K562 (cell line): ENCODE results near the gene MICU1. TPM values are rescaled to one million over a fixed set of nuclear protein-coding genes. Genes with fewer than 3 reads are reported as not detected.

ENCODE experiments used
- DACH1 ChIP-seq: fragments of 450-650 bp; IDR thresholded peaks from 2 replicates; pipeline ENCODE4 v1.6.1; 2018; ENCODE audit not compliant: partially characterized antibody
- ESRRB ChIP-seq: fragments of 250-450 bp; sonication (Bioruptor Pico); IDR thresholded peaks from 2 replicates; pipeline ENCODE4 v1.5.0; 2020; ENCODE audit warnings: mild to moderate bottlenecking, moderate library complexity, borderline replicate concordance
- FOXJ3 ChIP-seq: sonication (generic); formaldehyde crosslinking; IDR thresholded peaks from 2 replicates; pipeline ENCODE4 v1.4.0; 2020; ENCODE audit warnings: mild to moderate bottlenecking, missing genetic modification reagents
- HDAC2 ChIP-seq: fragments of 450-650 bp; IDR thresholded peaks from 2 replicates; pipeline ENCODE4 v1.6.1; 2016; ENCODE audit warnings: mild to moderate bottlenecking
- HEY1 ChIP-seq: fragments of 250-450 bp; sonication (Bioruptor Pico); IDR thresholded peaks from 2 replicates; pipeline ENCODE4 v1.5.0; 2020; ENCODE audit warnings: mild to moderate bottlenecking, moderate library complexity, borderline replicate concordance
- IRF2 ChIP-seq: sonication (generic); formaldehyde crosslinking; IDR thresholded peaks from 2 replicates; pipeline ENCODE4 v1.8.1; 2022; ENCODE audit warnings: mild to moderate bottlenecking, missing genetic modification reagents
- MYBL2 ChIP-seq, 2 experiments: fragments of 450-650 bp in 1 of 2; sonication (generic) in 1 of 2; formaldehyde crosslinking in 1 of 2; IDR thresholded peaks; 2 replicates each; pipeline versions ENCODE4 v1.6.1 to v1.8.1; 2017 to 2022; ENCODE audit warnings: borderline replicate concordance in 1 of 2, inconsistent platforms in 1 of 2, low read depth in 1 of 2, mild to moderate bottlenecking in 1 of 2, missing genetic modification reagents in 1 of 2, moderate library complexity in 1 of 2
- NFE2 ChIP-seq: IDR thresholded peaks from 2 replicates; pipeline ENCODE4 v1.6.1; 2014; ENCODE audit warnings: antibody characterized with exemption, low read depth
- PHTF2 ChIP-seq: fragments of 250-450 bp; sonication (Bioruptor Pico); IDR thresholded peaks from 2 replicates; pipeline ENCODE4 v1.5.0; 2021; ENCODE audit warnings: mild to moderate bottlenecking
- PYGO2 ChIP-seq: fragments of 450-650 bp; IDR thresholded peaks from 2 replicates; pipeline ENCODE4 v1.6.1; 2016; ENCODE audit warnings: mild to moderate bottlenecking, missing genetic modification characterization, moderate library complexity, missing compliant biosample characterization
- RNF2 ChIP-seq: sonication (generic); IDR thresholded peaks from 2 replicates; pipeline ENCODE4 v1.6.1; 2016
- SRSF1 ChIP-seq: fragments of 200-400 bp; formaldehyde crosslinking; IDR thresholded peaks from 2 replicates; pipeline ENCODE4 v1.6.1; 2017; ENCODE audit warnings: mild to moderate bottlenecking, low read depth, low read length, moderate library complexity
- TEAD2 ChIP-seq: fragments of 450-650 bp; IDR thresholded peaks from 2 replicates; pipeline ENCODE4 v1.6.1; 2016; ENCODE audit warnings: missing genetic modification characterization, control low read depth, missing compliant biosample characterization
- XRCC5 ChIP-seq: fragments of 200-400 bp; formaldehyde crosslinking; IDR thresholded peaks from 2 replicates; pipeline ENCODE4 v1.6.1; 2017; ENCODE audit warnings: low read depth, mild to moderate bottlenecking, low read length
- ZFP30 ChIP-seq: fragments of 250-450 bp; sonication (Bioruptor Pico); IDR thresholded peaks from 2 replicates; pipeline ENCODE4 v1.8.0; 2022; ENCODE audit warnings: moderate library complexity, mild to moderate bottlenecking, inconsistent platforms, borderline replicate concordance
- ZNF75A ChIP-seq: fragments of 450-650 bp; formaldehyde crosslinking; IDR thresholded peaks from 2 replicates; pipeline ENCODE4 v1.4.0; 2020; ENCODE audit warnings: mild to moderate bottlenecking
- ZNF76 ChIP-seq: fragments of 250-450 bp; sonication (Bioruptor Pico); IDR thresholded peaks from 2 replicates; pipeline ENCODE4 v1.4.0; 2020; ENCODE audit warnings: mild to moderate bottlenecking, moderate library complexity, borderline replicate concordance
- polyA plus RNA-seq, 8 experiments: library from polyadenylated mRNA; depleted of rRNA in 4 of 8; stranded (reverse) in 5 of 8; unstranded in 3 of 8; fragments of >200 nt; fragmentation: Nextera tagmentation in 2 of 8; fragmentation: Illumina TruSeq in 1 of 8; extraction: Ambion mirVana in 2 of 8; extraction: Trizol in 1 of 8; gene quantifications; 2 replicates each; pipeline versions ENCODE4 v1.2.1 to v1.2.3, GENCODE V29; 2011 to 2014; ENCODE audit warnings: inconsistent platforms in 1 of 8, missing spikeins in 1 of 8
- total RNA-seq, 7 experiments: library from RNA; depleted of rRNA in 6 of 7; stranded (reverse); fragments of >200 nt in 6 of 7; fragmentation: Illumina TruSeq in 2 of 7; extraction: Trizol in 2 of 7; gene quantifications; 2 replicates each; pipeline versions ENCODE4 v1.2.1 to v1.2.3, GENCODE V29; 2011 to 2021; ENCODE audit warnings: low replicate concordance in 1 of 7
- TF ChIP-seq, protein P1 (sequence below): sonication (generic); formaldehyde crosslinking; IDR thresholded peaks from 2 replicates; pipeline ENCODE4 v1.8.0; 2022; ENCODE audit warnings: mild to moderate bottlenecking, missing genetic modification reagents
- TF ChIP-seq, protein P2 (sequence below), 2 experiments: IDR thresholded peaks in 1 of 2; conservative IDR thresholded peaks in 1 of 2; 2 replicates each; pipeline ENCODE4 v1.6.1; 2016; ENCODE audit warnings: low read depth in 2 of 2, mild to moderate bottlenecking in 1 of 2, missing compliant biosample characterization in 1 of 2, missing genetic modification characterization in 1 of 2, moderate library complexity in 1 of 2
- TF ChIP-seq, protein P3 (sequence below): fragments of 450-650 bp; conservative IDR thresholded peaks from 2 replicates; pipeline ENCODE4 v1.6.1; 2016; ENCODE audit warnings: missing genetic modification characterization, low read depth, mild to moderate bottlenecking, control low read depth, missing compliant biosample characterization

Gene MICU1
- total and polyA plus RNA-seq, 9 of the 15 experiments (the other 6 are each of a cell fraction or from before 2014, with no cell fraction given), result 29.3 to 76.8 (median 48.4) TPM

DNA sequence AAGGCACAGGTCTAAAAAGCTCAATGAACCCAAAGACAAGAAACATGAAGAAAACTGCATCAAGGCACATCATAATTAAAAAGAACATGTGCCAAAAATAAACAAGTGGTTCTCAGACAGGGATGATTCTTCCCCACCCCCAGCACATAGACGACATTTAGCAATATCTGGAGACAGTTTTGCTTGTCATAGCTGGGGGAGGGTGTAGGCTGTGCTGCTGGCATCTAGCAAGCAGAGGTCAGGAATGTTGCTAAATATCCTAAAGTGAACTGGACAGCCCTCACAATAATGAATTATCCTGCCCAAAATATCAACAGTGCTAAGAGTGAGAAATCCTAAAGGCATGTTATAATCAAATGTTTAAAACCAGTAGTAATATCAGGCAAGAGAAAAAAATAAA, 122.6 kb downstream of the MICU1 start (continued):
- TF ChIP-seq ZFP30 (CRISPR knock-in tag) (no peak), PYGO2 (tag) (no peak), XRCC5 (no peak), ZNF76 (no peak), ZNF75A (CRISPR knock-in tag) (no peak), RNF2 (peak; percentile 36; the same call in 1 of the 2 replicates), HEY1 (CRISPR knock-in tag) (no peak), TEAD2 (tag) (0 out of 2 replicates have a peak, but pooled peaks have one; percentile 39), PHTF2 (no peak), ESRRB (no peak), DACH1 (peak; percentile 16), SRSF1 (no peak), MYBL2 (IDR thresholded peaks at IDR 0.05; ENCODE audit: low read depth) (no peak), MYBL2 (CRISPR knock-in tag; IDR thresholded peaks at IDR 0.05; ENCODE audit: borderline replicate concordance) (no peak), NFE2 (peak; percentile 83), FOXJ3 (CRISPR knock-in tag) (no peak), HDAC2 (no peak), IRF2 (CRISPR knock-in tag) (no peak)
- TF ChIP-seq, protein P1, sequence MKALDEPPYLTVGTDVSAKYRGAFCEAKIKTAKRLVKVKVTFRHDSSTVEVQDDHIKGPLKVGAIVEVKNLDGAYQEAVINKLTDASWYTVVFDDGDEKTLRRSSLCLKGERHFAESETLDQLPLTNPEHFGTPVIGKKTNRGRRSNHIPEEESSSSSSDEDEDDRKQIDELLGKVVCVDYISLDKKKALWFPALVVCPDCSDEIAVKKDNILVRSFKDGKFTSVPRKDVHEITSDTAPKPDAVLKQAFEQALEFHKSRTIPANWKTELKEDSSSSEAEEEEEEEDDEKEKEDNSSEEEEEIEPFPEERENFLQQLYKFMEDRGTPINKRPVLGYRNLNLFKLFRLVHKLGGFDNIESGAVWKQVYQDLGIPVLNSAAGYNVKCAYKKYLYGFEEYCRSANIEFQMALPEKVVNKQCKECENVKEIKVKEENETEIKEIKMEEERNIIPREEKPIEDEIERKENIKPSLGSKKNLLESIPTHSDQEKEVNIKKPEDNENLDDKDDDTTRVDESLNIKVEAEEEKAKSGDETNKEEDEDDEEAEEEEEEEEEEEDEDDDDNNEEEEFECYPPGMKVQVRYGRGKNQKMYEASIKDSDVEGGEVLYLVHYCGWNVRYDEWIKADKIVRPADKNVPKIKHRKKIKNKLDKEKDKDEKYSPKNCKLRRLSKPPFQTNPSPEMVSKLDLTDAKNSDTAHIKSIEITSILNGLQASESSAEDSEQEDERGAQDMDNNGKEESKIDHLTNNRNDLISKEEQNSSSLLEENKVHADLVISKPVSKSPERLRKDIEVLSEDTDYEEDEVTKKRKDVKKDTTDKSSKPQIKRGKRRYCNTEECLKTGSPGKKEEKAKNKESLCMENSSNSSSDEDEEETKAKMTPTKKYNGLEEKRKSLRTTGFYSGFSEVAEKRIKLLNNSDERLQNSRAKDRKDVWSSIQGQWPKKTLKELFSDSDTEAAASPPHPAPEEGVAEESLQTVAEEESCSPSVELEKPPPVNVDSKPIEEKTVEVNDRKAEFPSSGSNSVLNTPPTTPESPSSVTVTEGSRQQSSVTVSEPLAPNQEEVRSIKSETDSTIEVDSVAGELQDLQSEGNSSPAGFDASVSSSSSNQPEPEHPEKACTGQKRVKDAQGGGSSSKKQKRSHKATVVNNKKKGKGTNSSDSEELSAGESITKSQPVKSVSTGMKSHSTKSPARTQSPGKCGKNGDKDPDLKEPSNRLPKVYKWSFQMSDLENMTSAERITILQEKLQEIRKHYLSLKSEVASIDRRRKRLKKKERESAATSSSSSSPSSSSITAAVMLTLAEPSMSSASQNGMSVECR, result no peak
- TF ChIP-seq, protein P2, sequence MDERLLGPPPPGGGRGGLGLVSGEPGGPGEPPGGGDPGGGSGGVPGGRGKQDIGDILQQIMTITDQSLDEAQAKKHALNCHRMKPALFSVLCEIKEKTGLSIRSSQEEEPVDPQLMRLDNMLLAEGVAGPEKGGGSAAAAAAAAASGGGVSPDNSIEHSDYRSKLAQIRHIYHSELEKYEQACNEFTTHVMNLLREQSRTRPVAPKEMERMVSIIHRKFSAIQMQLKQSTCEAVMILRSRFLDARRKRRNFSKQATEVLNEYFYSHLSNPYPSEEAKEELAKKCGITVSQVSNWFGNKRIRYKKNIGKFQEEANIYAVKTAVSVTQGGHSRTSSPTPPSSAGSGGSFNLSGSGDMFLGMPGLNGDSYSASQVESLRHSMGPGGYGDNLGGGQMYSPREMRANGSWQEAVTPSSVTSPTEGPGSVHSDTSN (CRISPR knock-in tag; IDR thresholded peaks at IDR 0.05; ENCODE audit: low read depth), result no peak
- TF ChIP-seq, protein P2 (tag; conservative IDR thresholded peaks at IDR 0.05; ENCODE audit: low read depth), result peak; percentile 41; the same call in 1 of the 2 replicates
- TF ChIP-seq, protein P3, sequence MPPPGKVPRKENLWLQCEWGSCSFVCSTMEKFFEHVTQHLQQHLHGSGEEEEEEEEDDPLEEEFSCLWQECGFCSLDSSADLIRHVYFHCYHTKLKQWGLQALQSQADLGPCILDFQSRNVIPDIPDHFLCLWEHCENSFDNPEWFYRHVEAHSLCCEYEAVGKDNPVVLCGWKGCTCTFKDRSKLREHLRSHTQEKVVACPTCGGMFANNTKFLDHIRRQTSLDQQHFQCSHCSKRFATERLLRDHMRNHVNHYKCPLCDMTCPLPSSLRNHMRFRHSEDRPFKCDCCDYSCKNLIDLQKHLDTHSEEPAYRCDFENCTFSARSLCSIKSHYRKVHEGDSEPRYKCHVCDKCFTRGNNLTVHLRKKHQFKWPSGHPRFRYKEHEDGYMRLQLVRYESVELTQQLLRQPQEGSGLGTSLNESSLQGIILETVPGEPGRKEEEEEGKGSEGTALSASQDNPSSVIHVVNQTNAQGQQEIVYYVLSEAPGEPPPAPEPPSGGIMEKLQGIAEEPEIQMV (tag), result no peak
